ENCODE data around the gene ADIPOQ.

GRCh38 chr3:186818956-186819355, 23.6 kb upstream of the ADIPOQ start:
- TF ChIP-seq POLR2A (IDR thresholded peaks at IDR 0.05; ENCODE audit: low read length) (no peak), GATA1 (IDR thresholded peaks at IDR 0.05; ENCODE audit: low read depth, low read length) (no peak)

All from erythroblast (primary cell).